Left ventricle myocardium inferior (tissue), 1 donor: ENCODE measurements around the gene CHST13. TPM values are rescaled to one million over a fixed set of nuclear protein-coding genes. Genes with fewer than 3 reads are reported as not detected.

ENCODE experiments used
- DNase-seq: peaks from one replicate; pipeline ENCODE4 v3.0.0-alpha.2; 2020
- H3K27ac ChIP-seq: fragments of 200-600 bp; replicated peaks from 2 replicates; pipeline ENCODE4 v1.8.0; 2021
- H3K27me3 ChIP-seq: fragments of 200-600 bp; 2 replicates; pipeline ENCODE4 v1.8.0; 2021; ENCODE audit warnings: low read depth
- H3K36me3 ChIP-seq: fragments of 200-600 bp; 2 replicates; pipeline ENCODE4 v1.8.0; 2021
- H3K4me1 ChIP-seq: fragments of 200-600 bp; 2 replicates; pipeline ENCODE4 v1.8.0; 2021
- H3K4me3 ChIP-seq: fragments of 200-600 bp; 2 replicates; pipeline ENCODE4 v1.8.0; 2021; ENCODE audit warnings: mild to moderate bottlenecking, moderate library complexity
- H3K9me3 ChIP-seq: fragments of 200-600 bp; replicated peaks from 2 replicates; pipeline ENCODE4 v1.8.0; 2021
- CTCF ChIP-seq: fragments of 200-600 bp; IDR thresholded peaks from 2 replicates; pipeline ENCODE4 v1.8.0; 2021; ENCODE audit warnings: antibody characterized with exemption, mild to moderate bottlenecking, borderline replicate concordance
- intact Hi-C: fragments of 100-400 bp; cut with micrococcal nuclease; formaldehyde crosslinking; loops from one replicate; pipeline ENCODE4 v1.11.0; 2022
- total RNA-seq: library from RNA; stranded (reverse); fragmentation: NEBNext Ultra II Directional; extraction: Animal tissue kit (Norgen Biotek cat#: 25700); gene quantifications from one replicate; pipeline ENCODE4 v1.2.1, GENCODE V29; 2021
- donor health status: DM: no; HTN: yes; CAD: no; lungs with severe emphysema.

The CHST13 gene
- total RNA-seq, 1 donor from 2014 or later: 0.11 TPM

- DNase-seq: no peak
- Histone ChIP-seq H3K4me3 (no peak overlapping the region), H3K27me3 (peaks cover 20% of the 10 kb centered on the region), H3K27ac (no peak overlapping the region), H3K36me3 (no peaks in the 10 kb centered on the region), H3K4me1 (peaks cover 9% of the 10 kb centered on the region), H3K9me3 (no peaks in the 10 kb centered on the region)
- TF ChIP-seq CTCF: no peak
- intact Hi-C loops: no loop called here
Observed at GRCh38 chr3:126515066-126515706, 8.8 kb upstream of the CHST13 start.

DNA sequence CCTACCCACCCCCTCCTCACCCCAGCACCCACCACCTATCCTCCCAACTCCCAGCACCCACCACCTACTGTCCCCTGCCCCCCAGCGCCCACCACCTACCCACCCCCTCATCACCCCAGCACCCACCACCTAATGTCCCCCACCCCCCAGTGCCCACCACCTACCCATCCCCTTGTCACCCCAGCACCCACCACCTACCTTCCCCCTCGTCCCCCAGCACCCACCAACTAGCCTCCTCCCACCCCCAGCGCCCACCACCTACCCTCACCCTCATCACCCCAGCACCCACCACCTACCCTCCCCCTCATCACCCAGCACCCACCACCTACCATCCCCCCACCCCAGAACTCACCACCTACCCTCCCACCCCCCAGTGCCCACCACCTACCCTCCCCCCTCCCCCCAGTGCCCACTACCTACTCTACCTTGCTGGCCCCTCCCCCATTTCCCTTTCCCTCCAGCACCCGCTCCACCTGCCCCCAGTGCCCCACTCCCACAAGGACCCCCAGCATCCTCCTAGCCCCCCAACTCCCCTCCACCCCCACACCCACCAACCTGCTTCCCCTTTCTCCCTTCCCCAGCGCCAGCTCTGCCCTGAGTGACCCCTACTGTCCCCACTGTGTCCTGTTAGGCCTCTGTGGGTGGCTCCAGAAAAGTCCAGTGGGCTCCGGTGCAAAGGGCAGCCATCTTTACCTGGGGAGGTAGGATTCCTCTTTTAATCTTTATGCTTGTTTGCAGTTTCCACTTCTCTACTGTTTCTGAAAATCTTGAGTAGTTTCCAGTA is 7.6 kb upstream of the CHST13 start:
- DNase-seq: no peak
- Histone ChIP-seq H3K4me1 (peaks cover 9% of the 10 kb centered on the region), H3K36me3 (no peaks in the 10 kb centered on the region), H3K27me3 (peaks cover 20% of the 10 kb centered on the region), H3K9me3 (no peaks in the 10 kb centered on the region), H3K27ac (no peak overlapping the region), H3K4me3 (no peak overlapping the region)
- intact Hi-C loops: no loop called here
- TF ChIP-seq CTCF: no peak

DNA sequence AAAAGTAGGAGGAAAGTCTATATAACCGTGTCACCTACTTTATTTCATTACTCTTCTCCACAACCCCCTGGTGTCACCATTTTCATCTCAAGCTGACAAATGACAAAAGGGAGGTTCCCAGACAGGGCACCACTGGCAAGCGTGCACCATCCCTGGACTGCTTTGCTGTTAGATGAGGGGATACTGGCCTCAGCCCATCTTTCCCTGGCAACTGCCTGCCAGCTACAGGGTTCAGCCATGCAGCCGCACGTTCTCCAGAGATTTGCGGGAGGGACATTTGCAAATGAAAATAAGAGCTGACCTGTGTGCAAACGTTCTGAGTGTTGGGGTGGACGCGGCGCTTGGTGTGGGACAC is 7.0 kb upstream of the CHST13 start:
- H3K4me1 ChIP-seq: peaks cover 7% of the 10 kb centered on the region
- TF ChIP-seq CTCF: no peak
- intact Hi-C loops: no loop called here
- no peak overlapping the region for H3K27ac ChIP-seq
- H3K36me3 ChIP-seq: no peaks in the 10 kb centered on the region
- H3K27me3 ChIP-seq: peaks cover 20% of the 10 kb centered on the region
- DNase-seq: no peak
- no peak overlapping the region for H3K4me3 ChIP-seq
- no peaks in the 10 kb centered on the region for H3K9me3 ChIP-seq

DNA sequence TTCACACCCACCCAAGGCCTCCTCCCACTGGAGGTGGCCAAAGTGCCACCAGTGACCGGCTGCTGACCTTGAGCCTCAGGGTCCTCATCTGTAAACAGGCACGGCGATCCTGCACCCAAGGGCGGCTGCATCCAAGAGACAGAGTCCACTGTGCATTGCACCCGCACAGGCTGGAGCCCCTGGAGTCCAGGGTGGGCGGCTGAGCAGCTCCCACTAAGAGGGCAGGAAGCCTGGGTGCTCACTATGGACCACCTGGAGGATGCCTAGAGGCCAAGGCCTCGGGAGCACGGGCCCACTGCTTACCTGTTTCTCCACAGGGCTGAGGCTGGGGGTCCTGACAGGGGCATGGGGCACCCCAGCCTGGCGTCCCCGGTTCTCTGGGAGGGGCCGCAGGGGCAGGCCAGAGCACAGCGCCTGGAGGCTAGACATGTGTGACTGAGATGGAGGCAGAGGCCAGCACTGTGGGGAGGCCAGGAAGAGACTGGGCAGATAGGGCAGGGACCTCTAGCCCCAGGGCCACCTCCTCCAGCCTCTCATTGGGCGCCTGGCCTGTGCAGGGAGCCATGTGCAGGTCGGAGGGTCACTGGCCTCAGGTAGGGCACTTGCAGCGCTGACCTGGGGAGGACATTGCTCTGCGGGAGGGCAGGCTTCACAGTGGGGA is 6.5 kb upstream of the CHST13 start, which contains the start of gene UROC1:
Gene UROC1, minus strand, starts transcription at position 483 of the 661 bp plus-strand sequence. Its CDS starts 54 bp downstream, at position 429.
- intact Hi-C loops: no loop called here
- no peak within 1 kb of the TSS for H3K27ac ChIP-seq
- TF ChIP-seq CTCF: no peak
- H3K9me3 ChIP-seq: no peaks in the 10 kb centered on the region
- H3K4me3 ChIP-seq: no peak within 1 kb of the TSS
- H3K36me3 ChIP-seq: no peaks in the 10 kb centered on the region
- H3K4me1 ChIP-seq: peaks cover 3% of the 10 kb centered on the region
- no peak for DNase-seq
- H3K27me3 ChIP-seq: peaks cover 20% of the 10 kb centered on the region

GRCh38 chr3:126517986-126518778 is 5.8 kb upstream of the CHST13 start:
- H3K9me3 ChIP-seq: no peaks in the 10 kb centered on the region
- intact Hi-C loops: no loop called here
- TF ChIP-seq CTCF: no peak
- no peak for DNase-seq
- no peak overlapping the region for H3K27ac ChIP-seq
- no peak overlapping the region for H3K4me3 ChIP-seq
- peaks cover 3% of the 10 kb centered on the region for H3K4me1 ChIP-seq
- peaks cover 23% of the 10 kb centered on the region for H3K27me3 ChIP-seq
- H3K36me3 ChIP-seq: no peaks in the 10 kb centered on the region
